ENCODE measurements around the gene OAS1.

The OAS1 gene

DNA sequence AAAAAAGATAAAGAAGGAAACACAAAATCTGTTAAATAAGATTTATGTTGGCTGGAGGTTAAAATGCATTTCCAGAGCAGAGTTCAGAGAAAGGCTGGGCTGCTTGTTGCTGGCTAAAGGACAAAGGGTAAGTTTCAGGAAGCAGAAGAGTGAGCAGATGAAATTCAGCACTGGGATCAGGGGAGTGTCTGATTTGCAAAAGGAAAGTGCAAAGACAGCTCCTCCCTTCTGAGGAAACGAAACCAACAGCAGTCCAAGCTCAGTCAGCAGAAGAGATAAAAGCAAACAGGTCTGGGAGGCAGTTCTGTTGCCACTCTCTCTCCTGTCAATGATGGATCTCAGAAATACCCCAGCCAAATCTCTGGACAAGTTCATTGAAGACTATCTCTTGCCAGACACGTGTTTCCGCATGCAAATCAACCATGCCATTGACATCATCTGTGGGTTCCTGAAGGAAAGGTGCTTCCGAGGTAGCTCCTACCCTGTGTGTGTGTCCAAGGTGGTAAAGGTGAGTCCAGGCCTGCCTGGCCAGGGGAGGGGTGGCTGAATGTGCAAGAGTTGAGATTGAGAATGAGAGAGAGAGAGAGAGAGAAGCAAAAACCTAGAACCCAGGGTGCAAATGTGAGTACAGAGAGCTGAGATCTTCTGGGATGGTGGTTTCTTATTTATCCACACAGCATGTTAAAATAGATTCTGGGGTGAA lies at the start of gene OAS1:
TSS of gene OAS1 (plus strand) at position 251 of the 703 bp plus-strand sequence. CDS start at position 329, 78 bp downstream.
- DNase-seq (ENCODE audit: low spot score), result peak; percentile 59

DNA sequence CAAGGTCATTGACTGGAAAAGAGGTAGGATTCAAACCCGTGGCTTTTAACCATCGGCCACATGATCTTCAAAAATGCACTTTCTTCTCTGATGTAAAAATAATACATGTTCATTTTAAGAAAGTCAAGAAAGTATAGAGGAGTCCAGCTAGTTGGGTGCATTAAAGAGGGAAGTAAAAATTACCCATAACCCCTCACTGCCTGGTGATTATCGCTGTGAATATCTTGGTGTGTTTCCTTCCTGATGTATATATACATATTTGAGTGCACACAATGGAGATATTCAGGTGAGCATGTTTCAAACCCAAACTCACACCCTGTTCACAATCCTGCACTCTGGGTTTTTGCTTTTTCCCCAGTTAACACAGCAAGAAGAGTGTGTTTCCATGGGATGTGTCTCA lies 47.5 kb upstream of the OAS1 start:
- DNase-seq (ENCODE audit: low spot score), result no peak

- no peak for DNase-seq (ENCODE audit: low spot score)
These were observed 46.6 kb upstream of the OAS1 start for GRCh38 chr12:112860181-112860580.

- DNase-seq (ENCODE audit: low spot score), result no peak
These were observed 45.5 kb upstream of the OAS1 start for GRCh38 chr12:112861284-112861683.

- DNase-seq (ENCODE audit: low spot score), result no peak
These were observed 44.0 kb upstream of the OAS1 start for GRCh38 chr12:112862636-112863290.

- no peak for DNase-seq (ENCODE audit: low spot score)
These were observed 38.2 kb upstream of the OAS1 start for GRCh38 chr12:112868459-112869041.

GRCh38 chr12:112869091-112869490 lies 37.7 kb upstream of the OAS1 start:
- no peak for DNase-seq (ENCODE audit: low spot score)

DNA sequence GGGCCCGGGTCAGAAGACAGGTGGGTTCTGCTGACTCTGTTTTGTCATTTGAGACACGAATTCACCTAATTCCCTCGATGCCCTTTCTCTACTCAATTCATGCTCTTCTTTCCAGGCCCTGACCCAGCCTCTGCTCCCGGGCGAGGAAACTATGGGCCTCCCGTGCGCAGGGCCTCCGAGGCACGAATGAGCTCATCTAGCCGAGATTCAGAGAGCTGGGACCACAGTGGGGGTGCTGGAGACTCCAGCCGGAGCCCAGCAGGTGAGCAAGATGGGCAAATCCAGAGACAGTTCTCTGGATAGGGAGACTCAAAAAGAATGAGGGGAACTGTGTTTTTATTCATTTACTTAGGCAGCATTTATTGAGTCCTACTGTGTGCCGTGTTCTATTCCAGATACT lies 37.0 kb upstream of the OAS1 start:
- no peak for DNase-seq (ENCODE audit: low spot score)

DNA sequence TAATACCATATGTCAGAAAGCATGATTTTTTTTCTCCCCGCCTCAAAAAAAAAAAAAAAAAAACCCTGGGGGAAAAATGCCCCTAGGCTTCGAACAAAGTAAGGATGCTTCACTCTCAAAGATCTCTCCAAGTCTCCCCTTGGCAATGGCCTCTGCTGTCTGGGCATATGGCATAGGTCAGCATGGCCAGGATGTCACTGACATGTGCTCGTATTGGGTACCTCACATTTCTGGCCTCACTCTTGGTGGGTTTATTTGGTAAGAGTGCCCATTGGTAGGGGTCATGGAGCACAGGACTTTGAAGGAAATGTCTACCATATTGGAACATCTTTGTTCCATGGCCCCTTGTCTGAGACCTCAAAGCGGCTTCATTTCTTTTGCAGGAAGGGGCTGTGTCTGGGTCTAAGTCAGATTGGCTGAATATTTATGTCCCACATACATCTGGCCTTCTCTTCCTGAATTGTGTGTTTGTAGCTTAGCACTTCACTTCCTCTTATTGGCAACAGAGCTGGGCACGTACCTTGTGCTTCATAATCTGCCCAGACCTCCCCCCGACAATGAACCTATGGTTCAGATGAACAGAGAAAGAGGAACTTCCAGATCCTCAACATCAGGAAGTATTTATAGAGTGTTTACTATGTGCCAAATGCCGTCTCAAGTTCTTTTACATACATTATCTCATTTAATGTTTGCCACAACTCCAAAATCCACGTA lies 36.3 kb upstream of the OAS1 start:
- no peak for DNase-seq (ENCODE audit: low spot score)

GRCh38 chr12:112875608-112876007 lies 31.2 kb upstream of the OAS1 start:
- DNase-seq (ENCODE audit: low spot score), result no peak

- DNase-seq (ENCODE audit: low spot score), result no peak
These were observed 30.3 kb upstream of the OAS1 start for GRCh38 chr12:112876506-112876905.

GRCh38 chr12:112877006-112877405 lies 29.8 kb upstream of the OAS1 start:
- DNase-seq (ENCODE audit: low spot score), result no peak

GRCh38 chr12:112878488-112878887 lies 28.3 kb upstream of the OAS1 start:
- DNase-seq (ENCODE audit: low spot score), result no peak

GRCh38 chr12:112879191-112879705 lies 27.5 kb upstream of the OAS1 start:
- no peak for DNase-seq (ENCODE audit: low spot score)

DNA sequence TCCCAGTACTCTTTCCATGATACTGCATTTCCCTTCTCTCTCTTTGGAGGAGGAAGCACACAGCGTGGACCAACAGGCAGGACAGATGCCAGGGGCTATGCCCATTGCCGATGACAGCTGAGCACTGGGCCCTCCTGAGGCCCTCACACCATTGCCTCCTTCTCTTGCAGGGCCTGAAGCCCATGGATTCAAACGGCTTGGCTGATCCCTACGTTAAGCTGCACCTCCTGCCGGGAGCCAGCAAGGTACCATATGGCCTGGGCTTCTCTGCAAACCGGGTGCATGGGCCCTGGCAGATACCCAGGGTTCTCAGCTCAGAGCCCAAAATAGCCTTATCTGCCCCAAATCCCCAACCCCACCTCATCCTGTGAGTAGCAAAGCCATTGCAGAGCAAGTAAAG lies 25.2 kb upstream of the OAS1 start:
- no peak for DNase-seq (ENCODE audit: low spot score)

GRCh38 chr12:112885236-112885635 lies 21.5 kb upstream of the OAS1 start:
- no peak for DNase-seq (ENCODE audit: low spot score)

DNA sequence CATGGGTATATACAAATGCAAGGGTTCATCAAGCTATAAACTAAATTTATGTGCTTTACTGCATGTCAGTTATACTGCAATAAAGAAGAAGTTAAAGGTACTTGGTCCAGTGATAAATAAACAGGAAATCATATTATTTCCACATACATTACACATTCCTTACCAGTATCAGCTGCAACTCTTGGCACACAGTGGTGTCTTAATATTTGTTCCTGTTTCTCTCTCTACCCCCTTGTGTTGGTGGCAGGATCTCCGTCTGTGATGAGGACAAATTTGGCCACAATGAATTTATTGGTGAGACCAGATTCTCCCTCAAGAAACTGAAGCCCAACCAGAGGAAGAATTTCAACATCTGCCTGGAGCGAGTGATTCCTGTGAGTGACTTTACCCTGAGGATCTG lies 19.2 kb upstream of the OAS1 start:
- no peak for DNase-seq (ENCODE audit: low spot score)

- DNase-seq (ENCODE audit: low spot score), result no peak
These were observed 15.4 kb upstream of the OAS1 start for GRCh38 chr12:112891093-112892024.

GRCh38 chr12:112892856-112893255 lies 13.9 kb upstream of the OAS1 start:
- no peak for DNase-seq (ENCODE audit: low spot score)

- DNase-seq (ENCODE audit: low spot score), result no peak
These were observed 12.6 kb upstream of the OAS1 start for GRCh38 chr12:112894128-112894527.

DNA sequence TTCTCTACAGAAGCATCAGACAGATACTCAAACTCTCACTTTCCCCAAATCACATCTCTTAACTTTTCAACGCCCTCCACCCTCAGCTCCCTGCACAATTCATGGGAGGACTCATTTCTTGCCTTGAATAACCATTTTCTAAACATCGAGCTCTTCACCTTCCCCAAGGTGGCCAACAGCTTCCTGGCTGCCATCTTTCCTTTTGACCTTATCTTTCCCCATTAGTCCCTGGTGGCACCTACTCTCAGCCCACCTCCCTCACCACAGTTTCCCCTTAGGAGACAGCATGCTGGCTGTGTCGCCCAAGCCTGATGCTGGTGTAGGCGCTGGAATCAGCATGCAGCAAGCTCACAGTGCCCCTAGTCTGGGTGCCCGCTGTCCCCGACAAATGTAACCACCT lies 8.4 kb upstream of the OAS1 start:
- DNase-seq (ENCODE audit: low spot score), result no peak
